Uterine smooth muscle cell (primary cell): ENCODE data around the gene STX3. TPM values are rescaled to one million over a fixed set of nuclear protein-coding genes. Genes with fewer than 3 reads are reported as not detected.

Experiments
- total RNA-seq: library from RNA; depleted of rRNA; stranded (reverse); fragments of >200 nt; gene quantifications from 2 replicates; pipeline ENCODE4 v1.2.3, GENCODE V29; 2014

STX3 gene
- total RNA-seq = 36.2 and 49.7 TPM in 2 replicates

GRCh38 chr11:59754859-59755700 lies at the start of gene STX3:
STX3 (plus strand) TSS chr11:59755376; CDS start chr11:59755606, 230 bp downstream.

GRCh38 chr11:59713745-59714144 lies 41.4 kb upstream of the STX3 start, which contains the start of gene OR10V1:
OR10V1 (minus strand) TSS chr11:59713845; CDS start chr11:59713845, 0 bp downstream.

GRCh38 chr11:59810189-59810910 lies 55.2 kb downstream of the STX3 start, which contains the start of gene MRPL16:
MRPL16 (minus strand) TSS chr11:59810778; CDS start chr11:59810658, 120 bp downstream.

GRCh38 chr11:59845399-59845798 lies 90.2 kb downstream of the STX3 start, which contains the start of gene CBLIF:
CBLIF (minus strand) TSS chr11:59845499; CDS start chr11:59845453, 46 bp downstream.

Other genes with a start within 250 kb of the STX3 start
- not detected in 2 replicates for gene OR4D9, start 243.8 kb upstream of the STX3 start, total RNA-seq
- gene OSBP, start 139.6 kb upstream of the STX3 start, total RNA-seq = 44.9 and 55.2 TPM in 2 replicates
- 8.7 and 9.9 TPM in 2 replicates for gene PATL1, start 86.3 kb upstream of the STX3 start, total RNA-seq
- not detected in 2 replicates for gene OR10V1, start 41.5 kb upstream of the STX3 start, total RNA-seq
- gene MRPL16, start 55.4 kb downstream of the STX3 start, total RNA-seq = 44.6 and 53.0 TPM in 2 replicates
- not detected in 2 replicates for gene CBLIF, start 90.1 kb downstream of the STX3 start, total RNA-seq
- gene TCN1, start 111.1 kb downstream of the STX3 start, total RNA-seq = not detected in 2 replicates
- gene OOSP3, start 123.4 kb downstream of the STX3 start, total RNA-seq = not detected in 2 replicates
- not detected in 2 replicates for gene OOSP1, start 183.1 kb downstream of the STX3 start, total RNA-seq
- not detected in 2 replicates for gene OOSP4A, start 208.7 kb downstream of the STX3 start, total RNA-seq